ENCODE data around the gene FCHO1.

DNA sequence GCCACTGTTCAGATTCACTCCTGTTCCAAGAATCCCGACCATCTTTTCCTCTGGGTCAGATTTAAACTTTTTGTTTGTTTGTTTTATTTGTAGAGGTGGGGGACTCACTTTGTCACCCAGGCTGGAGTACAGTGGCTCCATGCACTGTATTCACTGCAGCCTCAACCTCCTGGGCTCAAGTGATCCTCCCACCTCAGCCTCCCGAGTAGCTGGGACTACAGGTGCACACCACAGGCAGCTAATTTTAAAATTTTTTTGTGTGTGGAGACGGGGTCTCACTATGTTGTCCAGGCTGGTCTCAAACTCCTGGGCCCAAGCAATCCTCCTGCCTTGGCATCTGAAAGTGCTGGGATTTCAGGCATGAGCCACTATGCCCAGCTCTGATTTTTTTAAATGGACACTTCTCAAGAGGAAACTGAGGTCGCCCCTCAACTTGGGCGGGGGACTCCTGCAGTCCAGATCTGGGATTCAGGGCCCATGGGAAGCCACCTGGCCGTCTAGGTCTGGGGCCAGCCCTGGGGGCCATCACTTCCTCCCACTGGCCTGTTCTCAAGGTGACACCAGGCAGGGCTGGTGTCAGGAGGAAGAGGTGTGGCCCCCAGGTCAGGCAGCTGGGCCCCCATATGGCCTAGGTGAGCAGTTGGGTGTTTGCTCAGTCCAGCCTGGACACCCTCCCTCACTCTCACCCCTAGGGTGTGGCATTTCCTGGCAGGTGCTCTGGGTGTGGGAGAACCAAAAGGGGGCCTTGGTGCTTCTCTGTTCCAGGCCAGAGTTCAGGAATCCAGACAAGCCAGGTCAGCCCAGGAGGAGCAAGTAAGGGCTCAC, 44.9 kb downstream of the FCHO1 start:
- TF ChIP-seq POLR2A (IDR thresholded peaks at IDR 0.05; ENCODE audit: extremely low read depth, insufficient read length): no peak
- TF ChIP-seq, protein P1, sequence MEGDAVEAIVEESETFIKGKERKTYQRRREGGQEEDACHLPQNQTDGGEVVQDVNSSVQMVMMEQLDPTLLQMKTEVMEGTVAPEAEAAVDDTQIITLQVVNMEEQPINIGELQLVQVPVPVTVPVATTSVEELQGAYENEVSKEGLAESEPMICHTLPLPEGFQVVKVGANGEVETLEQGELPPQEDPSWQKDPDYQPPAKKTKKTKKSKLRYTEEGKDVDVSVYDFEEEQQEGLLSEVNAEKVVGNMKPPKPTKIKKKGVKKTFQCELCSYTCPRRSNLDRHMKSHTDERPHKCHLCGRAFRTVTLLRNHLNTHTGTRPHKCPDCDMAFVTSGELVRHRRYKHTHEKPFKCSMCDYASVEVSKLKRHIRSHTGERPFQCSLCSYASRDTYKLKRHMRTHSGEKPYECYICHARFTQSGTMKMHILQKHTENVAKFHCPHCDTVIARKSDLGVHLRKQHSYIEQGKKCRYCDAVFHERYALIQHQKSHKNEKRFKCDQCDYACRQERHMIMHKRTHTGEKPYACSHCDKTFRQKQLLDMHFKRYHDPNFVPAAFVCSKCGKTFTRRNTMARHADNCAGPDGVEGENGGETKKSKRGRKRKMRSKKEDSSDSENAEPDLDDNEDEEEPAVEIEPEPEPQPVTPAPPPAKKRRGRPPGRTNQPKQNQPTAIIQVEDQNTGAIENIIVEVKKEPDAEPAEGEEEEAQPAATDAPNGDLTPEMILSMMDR (IDR thresholded peaks at IDR 0.05; ENCODE audit: low read depth, low read length): no peak
- TF ChIP-seq, protein P2, sequence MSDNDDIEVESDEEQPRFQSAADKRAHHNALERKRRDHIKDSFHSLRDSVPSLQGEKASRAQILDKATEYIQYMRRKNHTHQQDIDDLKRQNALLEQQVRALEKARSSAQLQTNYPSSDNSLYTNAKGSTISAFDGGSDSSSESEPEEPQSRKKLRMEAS (IDR thresholded peaks at IDR 0.05; ENCODE audit: low read depth, low read length): no peak
